ENCODE measurements around the gene RFTN1.

Gene RFTN1

GRCh38 chr3:16474920-16475319 lies 38.6 kb downstream of the RFTN1 start:
- H3K4me3 ChIP-seq, result no peak overlapping the region
- no peak overlapping the region for H3K27ac ChIP-seq

- Histone ChIP-seq H3K27ac (no peak overlapping the region), H3K4me3 (no peak overlapping the region)
These were observed 39.3 kb downstream of the RFTN1 start for GRCh38 chr3:16474216-16474615.

- no peak overlapping the region for H3K27ac ChIP-seq
- no peak overlapping the region for H3K4me3 ChIP-seq
These were observed 40.9 kb downstream of the RFTN1 start for GRCh38 chr3:16472593-16472992.

GRCh38 chr3:16471897-16472296 lies 41.6 kb downstream of the RFTN1 start:
- H3K4me3 ChIP-seq, result no peak overlapping the region
- no peak overlapping the region for H3K27ac ChIP-seq

DNA sequence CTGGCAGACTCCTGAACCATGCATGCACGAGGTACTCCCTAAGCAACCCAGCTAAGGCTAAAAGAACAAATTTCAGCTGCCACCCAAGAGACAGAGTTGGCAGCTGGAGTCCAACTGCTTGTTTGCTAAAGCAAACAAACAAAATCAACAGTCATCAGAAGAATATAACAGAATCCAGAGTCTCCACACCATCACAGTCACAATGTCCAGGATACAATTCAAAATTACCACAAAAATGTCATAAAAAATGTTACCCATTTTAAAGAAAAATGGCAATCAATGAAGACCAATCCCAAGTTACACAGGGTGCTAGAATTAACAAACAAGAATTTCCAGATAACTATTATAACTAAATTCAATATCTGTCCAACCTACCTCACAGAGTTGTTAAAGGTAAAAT lies 42.9 kb downstream of the RFTN1 start:
- Histone ChIP-seq H3K27ac (no peak overlapping the region), H3K4me3 (no peak overlapping the region)

DNA sequence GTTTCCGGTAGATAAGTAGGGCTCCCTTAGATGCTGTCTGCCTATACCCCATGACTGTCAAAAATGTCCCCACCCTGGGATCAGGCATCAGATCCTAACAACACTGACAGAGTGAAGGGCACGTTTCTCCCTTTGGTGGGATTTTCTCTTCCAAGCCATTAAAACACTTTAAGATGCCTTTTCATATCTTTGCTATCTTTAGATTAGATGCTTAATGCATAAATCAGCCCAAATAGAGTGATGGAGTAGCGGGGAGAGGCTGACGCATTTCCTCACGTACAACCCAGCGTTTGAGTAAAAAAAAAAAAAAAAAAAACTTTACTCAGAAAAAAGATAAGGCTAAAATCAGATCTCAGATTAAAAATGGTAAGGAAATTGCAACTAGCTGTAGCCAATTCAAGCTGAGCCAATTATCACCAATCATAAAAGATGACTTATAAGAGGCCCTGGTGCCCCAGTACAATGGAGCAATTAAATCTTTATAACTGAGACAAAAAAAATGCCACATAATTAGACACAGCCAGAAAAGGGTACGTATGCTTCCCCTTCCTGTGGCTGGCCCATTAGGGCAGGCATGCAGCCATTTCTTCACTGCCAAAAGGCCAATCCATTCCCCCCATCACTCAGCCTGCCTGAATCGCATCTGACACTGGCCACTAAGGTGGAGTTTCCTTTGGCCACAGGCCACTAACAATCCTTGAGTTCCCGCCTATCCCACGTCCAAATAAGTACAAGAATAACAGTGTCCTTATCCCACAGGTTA lies 45.0 kb downstream of the RFTN1 start:
- Histone ChIP-seq H3K4me3 (no peak overlapping the region), H3K27ac (no peak overlapping the region)

DNA sequence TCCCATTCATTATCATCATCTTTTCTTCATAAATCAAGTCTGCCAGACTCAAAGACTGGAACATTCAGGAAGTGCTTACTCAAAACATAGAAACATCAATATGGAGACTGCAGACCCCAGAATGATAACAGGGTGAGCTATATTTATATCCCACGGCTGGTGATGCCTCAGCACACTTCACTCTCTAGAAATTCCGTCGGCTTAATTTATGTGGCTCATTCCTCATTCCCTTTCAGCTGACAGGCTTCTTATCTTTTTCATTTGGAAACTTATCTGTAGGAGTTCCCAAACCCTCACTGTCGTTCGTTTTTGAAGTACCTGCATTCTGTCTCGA lies 45.5 kb downstream of the RFTN1 start:
- H3K4me3 ChIP-seq, result no peak overlapping the region
- H3K27ac ChIP-seq, result no peak overlapping the region

DNA sequence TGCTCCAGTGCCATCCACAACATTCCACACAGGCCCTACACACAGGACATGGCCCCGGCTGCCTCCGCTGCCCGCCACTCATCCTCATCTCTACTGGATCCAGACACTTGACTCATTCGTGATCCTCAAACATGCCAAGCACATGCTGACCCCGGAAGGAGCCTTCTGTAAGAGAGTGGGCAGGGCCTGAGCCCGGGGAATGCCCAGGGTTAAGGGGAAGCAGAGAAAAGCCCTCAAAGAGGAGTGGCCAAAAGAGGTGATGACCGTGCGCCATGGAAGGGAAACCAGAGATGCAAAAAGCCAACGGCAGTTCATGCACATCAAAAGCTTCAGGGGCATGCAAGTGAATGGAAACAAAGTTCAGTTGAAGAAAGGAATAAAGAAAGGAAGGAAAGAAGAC lies 46.1 kb downstream of the RFTN1 start:
- H3K4me3 ChIP-seq, result no peak overlapping the region
- no peak overlapping the region for H3K27ac ChIP-seq

DNA sequence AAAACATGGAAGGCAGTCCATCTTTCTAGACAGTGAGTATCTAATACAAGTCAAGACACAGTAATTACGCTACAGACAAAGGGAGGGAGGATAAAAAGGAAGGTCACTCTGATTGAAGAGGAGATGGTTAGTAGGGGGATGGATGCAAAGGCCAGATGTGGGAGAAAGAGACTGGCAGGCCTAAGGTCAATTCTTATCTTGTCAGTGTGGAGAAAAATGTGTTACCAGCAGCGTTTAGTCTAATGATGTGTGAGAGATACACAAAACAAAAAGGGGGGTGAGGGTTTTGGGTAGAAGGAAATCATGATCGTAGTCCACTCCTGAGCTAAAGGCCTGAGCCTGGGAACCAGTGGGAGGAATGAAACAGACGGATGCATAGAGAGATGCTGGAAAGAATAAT lies 46.7 kb downstream of the RFTN1 start:
- H3K4me3 ChIP-seq, result no peak overlapping the region
- no peak overlapping the region for H3K27ac ChIP-seq

- Histone ChIP-seq H3K4me3 (no peak overlapping the region), H3K27ac (no peak overlapping the region)
These were observed 48.9 kb downstream of the RFTN1 start for GRCh38 chr3:16464511-16465148.

- Histone ChIP-seq H3K4me3 (no peak overlapping the region), H3K27ac (no peak overlapping the region)
These were observed 49.6 kb downstream of the RFTN1 start for GRCh38 chr3:16463914-16464313.

- no peak overlapping the region for H3K4me3 ChIP-seq
- no peak overlapping the region for H3K27ac ChIP-seq
These were observed 50.4 kb downstream of the RFTN1 start for GRCh38 chr3:16463119-16463518.

GRCh38 chr3:16462679-16463078 lies 50.8 kb downstream of the RFTN1 start:
- no peak overlapping the region for H3K27ac ChIP-seq
- no peak overlapping the region for H3K4me3 ChIP-seq

DNA sequence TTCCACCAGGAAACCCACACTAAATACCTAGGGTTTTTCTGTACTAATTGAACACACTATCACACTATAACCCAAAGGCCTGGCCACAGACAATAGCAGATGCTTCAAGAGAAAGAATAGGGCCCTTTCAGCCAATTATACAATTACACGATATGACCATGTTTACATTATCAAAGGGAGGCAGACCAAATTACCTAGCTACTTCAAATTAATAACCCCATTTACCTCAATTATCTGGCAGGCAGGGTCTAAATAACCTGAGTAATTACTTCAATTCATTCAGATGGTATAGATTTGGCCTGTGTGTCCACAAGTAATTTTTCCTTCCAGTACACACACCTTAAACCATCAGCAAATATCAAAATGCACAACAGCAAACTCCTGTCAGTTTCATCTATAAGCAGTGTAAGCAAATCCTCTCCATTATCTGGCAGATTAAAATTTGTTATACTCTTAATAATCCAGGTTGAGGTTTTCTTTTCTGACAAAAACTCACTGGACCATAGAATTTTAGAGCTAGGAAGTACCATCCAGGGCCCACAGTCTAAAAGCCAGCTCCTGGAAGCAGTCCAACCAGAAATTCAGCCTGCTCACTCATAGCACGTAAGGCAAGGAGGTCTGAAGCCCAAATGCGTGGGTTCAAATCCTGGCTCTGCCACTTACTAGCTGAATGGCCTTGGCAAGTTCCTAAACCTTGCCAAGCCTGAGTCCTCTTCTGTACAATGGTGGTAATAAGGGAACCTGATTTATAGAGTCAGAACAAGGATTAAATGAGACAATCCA lies 51.8 kb downstream of the RFTN1 start:
- Histone ChIP-seq H3K27ac (no peak overlapping the region), H3K4me3 (no peak overlapping the region)

GRCh38 chr3:16460886-16461285 lies 52.6 kb downstream of the RFTN1 start:
- no peak overlapping the region for H3K4me3 ChIP-seq
- no peak overlapping the region for H3K27ac ChIP-seq

DNA sequence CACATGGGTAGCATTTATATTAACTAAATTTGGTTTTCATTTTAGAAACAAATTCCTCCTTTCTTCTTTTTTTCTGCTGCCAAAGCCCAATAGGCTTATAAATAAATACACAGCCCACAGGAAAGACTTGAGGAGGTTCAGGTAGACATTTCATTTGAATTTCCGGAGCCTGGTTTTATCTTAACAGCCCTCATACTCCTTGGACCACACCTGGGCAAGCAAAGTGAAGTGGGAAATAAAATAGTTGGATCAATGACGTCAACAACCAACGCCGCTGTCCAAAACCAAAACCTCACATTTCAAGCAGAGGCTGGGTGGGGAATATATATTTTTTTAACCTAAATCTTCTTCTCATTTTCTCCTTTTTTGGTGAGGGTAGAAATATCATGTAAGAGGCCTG lies 53.2 kb downstream of the RFTN1 start:
- Histone ChIP-seq H3K4me3 (no peak overlapping the region), H3K27ac (no peak overlapping the region)

DNA sequence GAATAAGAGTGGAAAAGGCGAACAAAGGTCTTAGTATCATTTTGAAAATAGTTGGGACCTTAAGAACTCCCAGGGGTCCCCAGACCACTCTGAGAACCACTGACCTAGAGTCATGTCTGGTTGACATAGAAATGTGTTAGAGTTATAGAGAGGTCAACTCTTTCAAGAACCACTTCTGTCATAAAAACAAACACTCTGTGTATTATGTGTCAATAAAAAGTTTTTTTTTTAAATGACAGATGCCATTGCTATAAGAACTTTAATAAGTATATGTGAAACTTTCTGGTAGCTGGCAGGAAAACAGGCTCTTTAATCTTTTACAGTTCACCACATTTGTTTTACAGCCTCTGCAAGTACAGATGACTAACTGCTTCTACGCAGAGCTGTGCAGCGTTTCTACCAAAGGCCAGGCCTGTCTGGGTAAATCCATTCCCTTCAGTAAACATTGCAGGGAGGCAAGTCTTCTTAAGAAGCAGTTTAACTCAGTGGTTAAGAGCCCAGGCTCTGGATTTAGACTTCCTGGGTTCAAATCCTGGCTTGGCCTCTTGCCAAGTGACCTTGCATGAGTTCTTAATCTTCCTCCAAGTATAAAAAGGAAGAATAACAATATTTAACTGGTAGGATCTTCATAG lies 56.6 kb downstream of the RFTN1 start:
- no peak overlapping the region for H3K4me3 ChIP-seq
- peak overlapping the region in 1 of 21 experiments; percentile 4 for H3K27ac ChIP-seq

DNA sequence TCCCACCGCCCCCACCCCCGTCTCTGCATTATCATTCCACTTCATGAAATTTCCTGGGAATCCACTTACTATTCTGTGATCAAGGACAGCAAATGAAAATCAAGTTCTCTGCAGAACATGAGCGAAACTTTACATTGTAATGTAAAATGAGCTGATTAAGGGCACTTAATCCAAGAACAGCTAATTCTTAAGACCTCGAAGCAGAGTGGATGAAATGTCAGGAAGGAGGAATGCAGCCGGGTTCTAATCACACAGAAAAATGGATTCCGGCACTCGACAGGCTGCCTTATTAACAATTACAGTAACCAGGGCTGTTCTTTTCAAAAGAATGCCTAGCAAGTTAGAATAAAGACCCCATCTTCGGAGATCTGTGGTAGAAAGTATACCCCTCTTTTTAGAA lies 57.5 kb downstream of the RFTN1 start:
- H3K4me3 ChIP-seq, result no peak overlapping the region
- no peak overlapping the region for H3K27ac ChIP-seq

- no peak overlapping the region for H3K27ac ChIP-seq
- no peak overlapping the region for H3K4me3 ChIP-seq
These were observed 58.5 kb downstream of the RFTN1 start for GRCh38 chr3:16455001-16455400.

- Histone ChIP-seq H3K27ac (no peak overlapping the region), H3K4me3 (no peak overlapping the region)
These were observed 61.2 kb downstream of the RFTN1 start for GRCh38 chr3:16452261-16452660.

DNA sequence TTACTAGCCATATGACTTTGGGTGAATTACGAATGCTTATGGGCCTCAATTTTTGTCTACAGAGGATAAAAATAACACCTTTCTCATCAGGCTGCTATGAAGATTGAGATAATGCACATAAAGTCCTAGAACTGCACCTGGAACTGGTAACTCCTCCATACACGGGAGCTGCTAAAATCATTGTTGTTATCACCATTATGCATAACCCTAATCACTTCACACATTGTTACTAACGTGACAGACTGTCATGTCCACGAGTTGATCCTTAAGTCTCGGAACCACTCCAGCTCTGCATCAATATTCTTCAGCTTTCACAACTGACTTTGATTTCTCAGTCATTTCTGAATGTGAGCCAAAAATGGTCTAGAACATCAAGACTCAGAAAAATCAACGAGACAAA lies 64.1 kb downstream of the RFTN1 start:
- H3K27ac ChIP-seq, result peak overlapping the region in 3 of 21 experiments; percentile 3 to 39 (median 31)
- no peak overlapping the region for H3K4me3 ChIP-seq
